GM19351 (cell line): ENCODE data around the gene MRPL46.
"Not testable (repeated sequence)": the region's sequence is repeated elsewhere in the genome, so short reads cannot be mapped to it uniquely, and the experiment has no call there.

ENCODE experiments used
- ATAC-seq: cut with Tn5 transposase; IDR thresholded peaks from one replicate; pipeline ENCODE4 v1.9.1; 2021; ENCODE audit warnings: mild to moderate bottlenecking, moderate library complexity; ENCODE audit not compliant: unreplicated experiment

MRPL46 gene

DNA sequence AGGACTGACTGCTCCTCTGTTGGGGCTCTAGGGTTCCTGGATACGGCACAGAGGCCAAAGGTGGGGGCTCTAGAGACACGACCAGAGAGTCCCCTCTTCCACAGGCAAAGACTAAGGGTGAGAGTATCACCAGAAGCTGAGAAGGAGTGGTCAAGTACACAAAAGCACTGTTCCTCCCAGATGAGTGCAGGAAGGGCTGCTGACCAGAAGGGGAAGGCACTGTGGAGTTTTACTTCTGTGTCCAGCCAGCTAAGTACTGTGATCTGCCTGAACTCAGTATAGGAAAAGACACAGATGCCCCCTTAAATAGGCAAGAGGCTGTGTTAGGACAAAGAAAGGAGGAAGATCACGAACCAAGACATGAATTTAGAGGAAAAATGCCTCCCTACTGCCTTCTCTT, 12.0 kb upstream of the MRPL46 start:
- ATAC-seq: no peak

DNA sequence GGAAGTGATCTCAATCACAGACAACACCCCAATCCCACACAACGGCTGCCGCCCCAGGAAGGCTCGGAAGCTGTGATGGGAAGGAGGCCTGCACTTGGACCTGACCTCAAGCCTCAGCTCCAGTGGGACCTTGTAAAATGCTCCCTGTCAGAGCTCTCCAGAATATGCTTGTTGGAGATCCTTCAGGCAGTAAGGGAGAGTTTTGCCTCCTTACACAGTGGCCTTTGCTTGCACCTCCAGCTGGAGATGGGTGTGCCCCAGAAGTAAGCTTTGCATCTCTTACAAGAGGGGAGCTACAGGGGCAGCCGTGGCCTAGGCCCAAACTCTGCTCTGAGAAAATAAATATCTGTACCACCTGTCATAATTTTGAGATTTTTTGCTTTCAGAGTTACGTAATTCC, 10.7 kb upstream of the MRPL46 start:
- no peak for ATAC-seq

DNA sequence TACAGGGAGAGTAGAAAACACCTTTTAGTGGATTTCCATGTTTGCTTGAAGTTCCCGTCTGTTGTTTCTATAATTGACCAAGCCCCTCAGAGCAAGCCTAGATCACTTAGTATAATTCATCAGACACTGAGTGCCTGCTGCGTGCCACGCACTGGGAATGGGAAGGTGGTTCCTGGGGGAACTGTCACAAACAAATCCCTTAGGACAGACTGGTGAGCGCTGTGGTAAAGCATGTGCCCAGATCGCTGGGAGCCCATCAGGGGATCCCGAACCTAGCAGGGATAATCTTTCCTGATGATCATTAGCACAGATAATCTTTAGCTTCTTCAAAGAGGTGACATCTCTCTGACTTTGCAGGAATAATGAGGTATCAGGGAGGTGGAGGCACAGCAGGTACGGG, 9.9 kb upstream of the MRPL46 start:
- ATAC-seq: no peak

DNA sequence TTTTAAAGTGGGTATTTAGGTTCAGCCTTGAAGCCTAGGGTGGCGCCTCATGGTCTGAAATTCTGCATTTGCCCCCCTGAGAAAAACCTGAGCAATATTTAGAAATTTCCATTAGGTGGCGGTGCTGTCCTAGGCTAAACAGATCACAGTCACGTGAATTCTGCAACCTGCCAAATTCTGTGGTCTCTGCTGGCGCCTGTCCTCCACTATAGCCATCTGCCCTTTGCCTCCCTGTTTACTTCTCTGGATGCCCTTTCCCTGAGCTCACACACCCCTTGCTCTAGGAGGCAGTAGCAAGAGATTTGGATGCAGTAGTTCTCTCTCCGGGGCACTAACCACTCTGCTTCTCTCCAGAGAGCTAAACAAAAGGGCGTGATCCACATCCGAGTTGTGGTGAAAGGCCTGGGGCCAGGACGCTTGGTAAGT, 9.5 kb upstream of the MRPL46 start:
- ATAC-seq: peak; percentile 75

DNA sequence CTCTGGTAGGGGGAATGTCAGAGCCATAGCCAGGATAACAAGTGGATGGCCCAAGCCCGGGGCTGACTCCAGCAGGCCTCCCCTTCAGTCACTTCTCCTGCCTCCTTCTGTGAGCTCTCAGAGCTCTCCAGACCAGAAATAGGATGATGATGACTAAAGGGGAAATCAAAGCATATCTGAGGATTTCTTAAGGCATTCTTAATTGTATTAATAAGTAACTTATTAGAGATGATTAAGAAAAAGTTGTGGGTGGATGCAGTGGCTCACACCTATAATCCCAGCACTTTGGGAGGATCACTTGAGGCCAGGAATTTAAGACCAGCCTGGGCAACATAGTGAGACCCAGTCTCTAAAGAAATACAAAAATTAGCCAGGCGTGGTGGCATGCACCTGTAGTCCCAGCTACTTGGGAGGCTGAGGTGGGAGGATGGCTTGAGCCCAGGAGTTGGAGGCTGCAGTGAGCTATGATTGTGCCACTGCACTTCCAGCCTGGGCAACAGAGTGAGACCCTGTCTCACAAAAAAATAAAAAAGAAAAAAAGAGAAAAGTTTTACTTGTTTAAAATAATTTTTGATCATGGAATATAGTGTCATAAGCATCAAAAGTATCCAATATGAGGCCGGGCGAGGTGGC, 6.6 kb upstream of the MRPL46 start:
- not testable (repeated sequence) for ATAC-seq

DNA sequence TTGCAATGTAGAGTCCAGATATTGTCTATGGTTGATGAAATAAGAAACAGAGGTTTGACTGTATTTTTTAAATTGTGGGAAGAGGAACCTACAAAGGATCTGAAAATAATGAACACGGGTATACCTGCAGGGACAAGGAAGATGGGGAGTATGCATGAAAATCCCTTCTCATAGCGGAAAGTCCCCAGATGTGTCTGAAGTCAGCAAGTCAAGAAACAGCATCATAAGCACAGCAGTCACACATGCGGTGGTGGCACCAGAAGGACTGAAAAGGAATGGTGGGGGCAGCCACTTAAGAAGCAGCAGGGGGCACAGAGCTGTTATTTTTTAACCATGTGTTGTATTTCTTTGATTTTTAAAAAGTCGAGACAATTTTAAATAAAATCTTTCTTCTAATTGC, 5.0 kb upstream of the MRPL46 start:
- ATAC-seq: no peak

DNA sequence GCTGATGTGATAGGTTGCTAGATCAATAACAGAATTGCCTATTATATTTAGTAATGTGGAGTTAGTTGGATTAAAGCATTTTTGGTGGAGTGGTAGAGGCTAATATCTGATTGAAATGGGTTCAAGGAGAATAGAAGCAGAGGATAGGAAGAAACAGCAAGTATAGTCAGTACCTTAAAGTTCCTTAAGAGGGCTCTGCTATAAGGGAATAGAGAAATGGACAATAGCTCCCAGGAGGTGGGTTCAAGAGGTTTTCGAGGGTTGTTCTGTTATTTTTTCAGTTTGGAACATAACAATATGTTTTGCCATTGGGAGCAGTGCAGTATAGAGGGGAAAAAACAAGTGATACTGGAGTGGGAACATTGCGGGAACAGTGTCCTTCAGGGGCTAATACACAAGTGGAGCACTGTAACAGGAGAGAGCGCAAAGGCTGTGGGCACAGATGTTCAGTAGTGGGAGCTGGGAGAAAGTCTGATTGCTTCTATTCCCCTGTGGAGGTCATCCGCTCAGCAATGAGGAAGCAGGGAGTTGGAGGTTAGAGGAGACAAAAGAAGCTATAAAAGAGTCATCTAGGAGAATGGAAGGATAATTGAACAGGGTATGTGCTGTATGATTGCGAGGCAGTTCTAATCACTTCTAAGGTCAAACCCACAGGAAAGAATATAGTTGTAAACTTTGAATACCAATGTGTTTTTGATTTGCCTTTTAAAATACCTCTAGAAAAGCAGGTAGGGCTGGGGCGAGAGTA, 3.6 kb upstream of the MRPL46 start:
- no peak for ATAC-seq

DNA sequence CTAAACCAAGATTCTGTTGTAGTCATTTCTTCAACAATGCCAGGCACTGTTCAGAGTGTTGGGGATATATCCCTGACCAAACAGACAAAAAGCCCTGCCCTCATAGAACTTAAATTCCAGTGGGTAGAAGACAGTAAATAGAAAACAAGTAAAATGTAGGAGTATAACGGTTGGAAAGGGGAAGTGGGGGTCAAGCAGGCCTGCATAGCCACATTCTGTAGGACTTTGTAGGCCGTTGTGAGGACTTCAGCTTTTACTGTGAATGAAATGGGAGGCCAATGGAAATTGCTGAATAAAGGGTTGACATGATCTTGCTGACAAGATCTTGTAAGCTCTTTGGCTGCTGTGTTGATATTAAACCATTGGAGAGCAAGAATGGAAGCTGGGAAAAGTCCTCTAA, 2.1 kb upstream of the MRPL46 start:
- ATAC-seq: no peak

DNA sequence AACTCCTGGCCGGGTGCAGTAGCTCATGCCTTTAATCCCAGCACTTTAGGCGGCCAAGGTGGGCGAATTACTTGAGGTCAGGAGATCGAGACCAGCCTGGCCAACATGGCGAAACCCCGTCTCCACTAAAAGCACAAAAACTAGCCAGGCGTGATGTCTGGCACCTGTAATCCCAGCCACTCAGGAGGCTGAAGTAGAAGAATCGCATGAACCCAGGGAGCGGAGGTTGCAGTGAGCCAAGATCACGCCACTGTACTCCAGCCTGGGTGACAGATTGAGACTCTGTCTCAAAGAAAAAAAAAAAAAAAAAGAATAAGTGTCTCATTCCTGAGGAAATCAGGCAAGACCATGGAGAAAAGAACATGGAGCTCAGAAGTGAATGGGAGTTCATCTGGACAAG, 1.5 kb upstream of the MRPL46 start:
- ATAC-seq: not testable (repeated sequence)

DNA sequence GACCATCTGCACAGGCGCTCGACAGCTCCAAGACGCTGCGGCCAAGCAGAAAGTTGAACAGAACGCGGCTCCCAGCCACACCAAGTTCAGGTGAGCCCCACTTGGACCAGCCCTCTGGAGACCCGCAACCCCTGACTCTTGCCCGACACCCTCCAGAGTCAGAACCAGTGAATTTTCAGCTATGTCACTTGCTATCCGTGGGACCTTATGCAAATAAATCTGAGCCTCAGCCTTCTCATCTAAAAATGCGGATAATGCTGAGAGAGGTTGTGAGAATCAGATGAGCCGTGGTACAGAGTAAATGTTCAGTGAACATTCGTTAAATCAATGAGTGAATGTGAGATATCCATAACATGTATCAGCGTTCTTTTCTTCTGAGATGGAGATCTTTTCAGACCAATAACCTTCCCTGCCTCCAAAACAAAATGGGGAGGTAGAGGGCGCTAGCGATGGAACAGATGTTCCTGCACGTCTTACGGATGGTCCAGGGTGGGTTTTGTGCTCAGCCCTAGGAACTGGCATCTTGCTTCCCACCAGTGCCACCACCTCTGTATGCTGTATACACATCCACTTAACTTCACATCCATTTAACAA, 844 bp upstream of the MRPL46 start:
- no peak for ATAC-seq

DNA sequence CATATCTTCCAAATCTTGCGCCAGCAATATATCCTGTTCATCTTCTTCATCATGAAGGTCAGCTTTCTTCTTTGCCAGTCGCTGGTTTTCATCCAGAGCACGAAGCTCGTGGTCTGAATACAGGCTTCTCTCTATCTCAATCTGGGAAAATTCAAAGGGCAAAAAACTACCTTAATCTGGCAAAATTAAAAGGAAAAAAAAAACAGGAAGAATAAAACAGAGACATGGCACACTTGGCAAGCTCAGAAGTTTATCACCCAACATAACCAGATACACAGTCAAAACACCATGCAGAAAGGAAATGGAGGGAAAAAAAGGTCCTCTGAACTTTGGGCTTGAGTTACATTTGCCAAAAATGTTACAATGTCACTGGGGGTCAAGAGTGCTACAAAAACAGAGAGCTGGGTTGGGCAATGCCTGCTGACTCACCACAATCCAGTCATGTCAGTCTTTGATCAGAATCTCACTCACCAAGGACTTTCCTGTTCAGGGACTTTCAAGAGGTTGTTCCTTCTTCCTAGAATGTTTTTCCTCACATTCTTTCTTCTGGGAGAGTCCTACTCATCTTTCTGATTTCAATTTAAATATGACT, 1.5 kb downstream of the MRPL46 start:
- ATAC-seq: no peak

DNA sequence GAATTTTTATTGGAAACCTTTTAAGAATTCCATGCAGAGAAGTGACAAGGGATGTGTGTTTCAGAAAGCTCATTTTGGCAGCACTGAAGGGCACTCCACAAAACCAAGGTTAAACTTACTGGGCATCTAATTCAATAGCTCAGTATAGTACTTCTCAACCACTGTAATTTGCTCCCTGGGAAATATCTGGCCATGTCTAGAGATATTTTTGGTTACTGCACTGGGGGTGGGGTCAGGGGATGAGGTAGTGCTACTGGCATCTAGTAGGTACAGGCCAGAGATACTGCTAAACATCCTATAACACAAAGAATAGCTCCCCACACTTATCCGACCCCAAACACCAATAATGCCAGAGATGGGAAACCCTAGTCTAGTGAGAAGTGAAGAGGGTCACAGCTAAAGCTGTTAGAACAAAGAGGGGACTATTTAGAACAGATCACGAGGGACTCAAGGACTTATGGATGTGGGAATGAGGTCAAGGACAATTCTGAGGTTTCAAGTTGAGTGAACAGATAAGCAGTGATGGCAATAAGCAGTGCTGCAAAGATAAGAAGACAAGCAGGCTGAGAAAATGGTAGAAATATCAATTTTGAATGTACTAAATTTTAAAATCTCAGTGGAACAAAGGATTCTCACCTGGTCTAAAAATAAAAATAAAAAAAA, 3.2 kb downstream of the MRPL46 start:
- no peak for ATAC-seq

DNA sequence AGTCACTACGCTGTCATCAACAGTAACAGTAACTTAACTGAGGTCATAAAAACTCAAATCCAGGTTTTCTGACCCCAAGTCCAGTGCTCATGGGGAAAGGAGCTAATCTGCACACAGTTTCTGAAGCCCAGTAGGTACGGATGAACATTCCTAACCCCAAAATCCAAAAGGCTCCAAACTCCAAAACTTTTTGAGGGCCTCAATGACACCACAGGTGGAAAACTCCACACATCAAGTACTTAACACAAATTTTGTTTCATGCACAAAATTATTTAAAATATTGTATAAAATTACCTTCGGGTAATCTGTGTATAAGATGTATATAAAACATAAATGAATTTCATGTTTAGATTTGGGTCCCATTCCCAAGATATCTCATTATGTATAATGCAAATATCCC, 10.5 kb downstream of the MRPL46 start:
- ATAC-seq: no peak

DNA sequence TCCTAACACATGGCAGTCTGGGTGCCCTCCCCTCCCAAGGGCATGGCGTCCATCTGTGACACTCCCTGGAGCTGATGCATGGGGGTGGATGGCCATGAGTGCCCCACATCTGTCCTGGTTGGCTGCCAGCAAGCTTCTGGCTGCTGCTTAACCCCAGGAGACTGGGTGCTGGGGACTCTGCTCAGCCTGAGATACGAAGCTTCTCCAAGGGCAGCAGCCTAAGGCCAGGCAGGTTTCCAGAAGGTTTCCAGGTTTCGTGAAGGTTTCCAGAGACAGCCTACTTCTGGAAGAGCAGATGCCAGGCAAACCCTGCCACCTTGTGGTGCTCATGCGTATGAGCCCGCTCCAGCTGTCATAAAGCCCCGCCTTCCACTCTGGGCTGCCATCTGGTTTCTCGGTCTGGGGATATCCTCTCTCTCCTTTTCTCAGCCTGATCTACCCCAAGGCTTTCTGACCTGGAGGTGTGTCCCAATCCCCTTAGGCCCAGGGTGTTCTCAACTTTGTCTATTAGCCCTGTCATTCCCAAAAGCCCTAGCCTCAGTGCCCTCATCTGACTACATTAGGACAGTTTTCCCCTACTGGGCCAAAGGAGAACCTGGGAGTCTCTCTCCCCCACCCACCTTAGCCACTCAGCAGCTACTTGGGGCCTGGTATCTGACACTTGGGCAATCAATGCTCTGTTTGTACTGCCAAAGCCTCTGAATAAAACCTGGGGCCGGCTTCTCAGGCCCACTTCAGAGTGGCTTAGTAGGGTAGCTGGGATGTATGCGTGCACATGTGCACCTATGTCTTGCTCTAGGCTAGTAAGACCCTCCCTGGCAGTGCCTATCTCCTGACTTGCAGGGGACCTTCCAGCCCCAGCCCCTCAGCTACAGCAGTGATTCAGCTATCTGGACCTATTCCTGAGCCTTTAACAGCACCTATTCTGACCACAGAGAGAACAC, 12.0 kb downstream of the MRPL46 start:
- peak; percentile 91 for ATAC-seq

DNA sequence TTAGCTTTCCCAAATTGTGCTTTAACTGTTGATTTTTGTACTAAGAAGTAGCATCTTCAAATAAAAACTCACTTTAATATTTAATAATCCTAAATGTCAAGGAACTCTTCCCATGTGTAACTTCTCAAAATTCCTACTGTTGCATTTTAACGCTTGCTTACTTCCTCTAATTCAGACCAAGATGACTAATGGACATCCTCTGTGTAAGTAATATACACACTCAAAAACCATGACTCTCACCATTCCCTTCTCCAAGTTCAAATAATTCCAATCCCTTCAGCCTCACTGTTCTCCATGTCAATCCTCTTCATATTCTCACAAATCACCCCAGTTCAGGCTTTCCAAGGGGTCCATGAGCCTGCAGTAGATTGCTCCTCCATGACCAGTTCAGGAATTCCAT, 13.0 kb downstream of the MRPL46 start:
- no peak for ATAC-seq

DNA sequence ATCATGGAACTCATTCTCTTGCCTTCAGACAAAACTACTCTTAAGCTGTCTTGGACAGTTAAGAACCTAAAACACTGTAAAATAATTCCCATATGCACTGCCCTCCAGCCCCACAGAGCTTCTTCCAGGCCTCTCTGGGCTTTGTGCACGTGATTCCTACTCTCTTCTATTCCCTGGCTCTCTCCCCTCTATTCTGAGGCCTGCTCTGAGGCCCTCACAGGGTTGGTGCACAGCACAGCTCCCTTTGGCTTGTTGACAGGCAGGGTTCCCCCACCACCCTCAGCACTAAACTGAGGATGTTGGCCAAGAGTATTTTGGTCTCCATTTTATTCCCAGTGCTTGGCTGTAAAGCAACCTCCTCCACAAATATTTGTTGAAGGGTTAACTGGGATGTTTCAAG, 13.5 kb downstream of the MRPL46 start:
- ATAC-seq: no peak

DNA sequence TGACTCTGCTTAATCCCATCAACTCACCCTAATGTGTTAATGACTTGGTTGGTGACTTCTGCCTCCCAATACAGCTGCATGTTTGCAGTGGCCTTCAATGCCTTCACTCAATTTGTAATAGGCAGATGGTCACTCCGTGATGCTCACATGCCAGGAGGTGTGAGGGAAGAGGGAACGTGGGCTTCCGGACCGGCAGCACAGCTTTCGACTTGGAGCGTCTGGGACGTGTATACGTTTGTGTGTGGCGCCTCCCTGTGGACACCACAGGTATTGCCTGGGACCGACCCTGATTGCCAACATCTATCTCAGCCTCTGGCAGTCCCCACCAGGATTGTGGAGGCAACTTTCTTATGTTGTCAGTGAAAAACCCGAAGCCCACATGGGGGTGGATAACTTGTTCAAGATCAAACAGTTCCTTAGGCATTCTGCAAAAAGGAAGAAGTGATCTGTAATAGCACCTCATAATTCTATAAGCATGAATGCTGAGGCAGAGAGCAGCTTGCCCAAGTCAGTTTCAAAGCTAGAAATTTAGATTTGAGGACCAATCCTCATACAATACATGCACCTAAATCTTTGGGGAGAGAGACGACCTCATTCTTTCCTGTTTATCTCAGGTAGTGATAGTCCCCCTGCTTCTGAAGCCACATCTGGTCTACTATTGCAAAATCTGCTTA, 16.9 kb downstream of the MRPL46 start:
- ATAC-seq: peak; percentile 66

DNA sequence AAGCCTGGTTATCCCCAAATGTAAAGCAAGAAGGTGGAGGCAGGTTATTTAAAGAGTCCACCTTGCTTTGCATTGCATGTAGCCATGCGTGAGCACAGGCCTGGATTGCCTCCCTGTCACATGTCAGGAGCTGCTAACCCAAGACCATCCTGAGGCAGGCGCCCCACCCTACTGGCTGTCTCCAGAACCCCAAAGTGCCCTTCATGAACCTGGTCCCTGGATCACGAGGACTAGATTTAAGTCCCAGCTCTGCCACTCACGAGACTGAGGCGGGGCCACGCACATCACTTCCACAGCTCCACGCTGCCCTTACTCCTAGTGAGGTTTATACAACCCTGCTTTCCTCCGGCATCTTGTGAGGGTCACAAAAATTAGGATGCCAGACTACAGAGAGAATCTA, 17.6 kb downstream of the MRPL46 start:
- no peak for ATAC-seq

DNA sequence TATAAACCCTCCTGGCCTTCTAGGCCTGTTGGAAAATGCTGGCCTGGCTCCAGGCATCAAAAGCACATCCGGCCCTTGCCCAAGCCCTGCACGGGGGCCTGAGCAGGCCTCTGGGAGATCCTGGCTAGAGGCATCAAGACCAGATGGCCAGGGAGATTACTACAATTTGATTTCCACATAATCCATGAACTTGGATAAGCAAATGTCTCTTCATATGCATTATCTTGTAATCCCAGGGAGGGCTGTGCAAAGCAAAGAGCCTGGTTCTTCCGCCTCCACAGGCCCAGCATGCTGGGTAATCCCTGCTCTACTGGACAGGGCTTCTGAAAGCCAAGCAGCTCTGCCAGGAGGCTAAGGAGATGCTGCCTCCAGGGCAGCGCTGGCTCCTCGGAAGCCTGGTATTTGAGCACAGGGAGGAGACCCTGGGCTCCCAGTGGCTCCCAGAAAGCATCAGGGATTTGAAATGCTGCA, 18.2 kb downstream of the MRPL46 start:
- ATAC-seq: no peak

DNA sequence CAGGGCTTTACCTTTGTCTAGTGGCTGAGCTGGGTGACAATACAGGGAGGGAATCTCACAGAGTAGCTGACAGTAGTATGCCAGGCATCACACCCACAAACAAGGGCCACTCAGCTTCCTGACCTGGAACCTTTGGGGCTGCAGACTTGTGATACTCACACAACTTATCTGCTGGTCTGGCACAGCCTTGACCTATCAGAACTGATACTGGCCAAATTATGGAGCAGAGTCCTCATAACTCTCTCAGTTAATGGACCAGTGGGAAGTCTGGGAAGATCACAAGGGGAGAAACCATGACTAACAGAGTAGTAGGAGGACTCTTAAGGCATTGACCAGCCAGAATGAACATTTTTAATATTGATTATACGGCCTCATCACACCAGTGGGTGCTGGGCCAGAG, 19.4 kb downstream of the MRPL46 start:
- no peak for ATAC-seq
